Posterior vena cava (tissue), 2 donors: Measurements from ENCODE around the gene CISH. TPM values are rescaled to one million over a fixed set of nuclear protein-coding genes. Genes with fewer than 3 reads are reported as not detected.

Source experiments
- DNase-seq: peaks from one replicate; pipeline ENCODE4 v3.0.0-alpha.2; 2020; ENCODE audit warnings: low spot score
- intact Hi-C, 2 donors: fragments of 100-400 bp; cut with DNase I; formaldehyde crosslinking; loops; one replicate each; pipeline versions ENCODE4 v1.14.1 to v1.14.2; 2022 to 2023
- total RNA-seq, 2 donors: library from RNA; stranded (reverse); fragmentation: NEBNext Ultra II Directional; extraction: Animal tissue kit (Norgen Biotek cat#: 25700); gene quantifications; one replicate each; pipeline ENCODE4 v1.2.1, GENCODE V29; 2021
- donor health status: DM: yes; HTN: yes; CAD: no.
- donor health status: DM: yes; HTN: yes; CAD: no.

The CISH gene
- total RNA-seq, 2 donors from 2014 or later = 8.6 to 12.5 TPM

- no peak for DNase-seq
- intact Hi-C loops = no loop called here
These were observed 7.4 kb downstream of the CISH start for GRCh38 chr3:50604110-50604621.

- DNase-seq = no peak
- intact Hi-C loops = no loop called here
These were observed 8.1 kb downstream of the CISH start for GRCh38 chr3:50603261-50604109.

DNA sequence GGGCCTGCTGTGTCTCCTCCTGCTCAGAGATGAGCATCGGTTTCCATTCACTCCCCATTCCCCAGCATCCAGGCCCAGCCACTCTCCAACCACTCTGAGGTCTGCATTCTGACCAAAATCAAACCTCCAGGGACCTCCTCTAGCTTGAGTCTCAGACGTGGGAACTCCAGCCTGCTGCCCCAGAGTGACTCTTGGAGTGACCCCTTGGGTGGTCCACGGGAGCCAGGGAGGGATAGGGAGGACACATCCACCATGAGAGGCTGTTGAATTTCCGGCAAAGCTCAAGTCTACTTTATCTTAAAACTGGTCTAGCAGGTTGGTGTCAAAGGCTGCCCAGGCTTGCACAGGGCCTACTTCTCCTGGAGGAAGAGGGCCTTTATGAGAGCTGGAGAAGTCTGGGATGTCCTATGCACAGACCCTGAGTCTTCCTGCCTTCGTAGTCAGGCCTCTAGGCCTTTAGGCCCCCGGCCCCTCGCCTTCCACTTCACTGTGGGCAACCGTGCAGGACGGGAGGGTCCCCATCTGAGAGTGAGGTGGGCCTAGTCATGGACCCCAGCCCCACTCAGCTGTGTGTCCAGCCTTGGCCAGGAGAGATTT lies 8.9 kb downstream of the CISH start:
- intact Hi-C loops = no loop called here
- DNase-seq = no peak

DNA sequence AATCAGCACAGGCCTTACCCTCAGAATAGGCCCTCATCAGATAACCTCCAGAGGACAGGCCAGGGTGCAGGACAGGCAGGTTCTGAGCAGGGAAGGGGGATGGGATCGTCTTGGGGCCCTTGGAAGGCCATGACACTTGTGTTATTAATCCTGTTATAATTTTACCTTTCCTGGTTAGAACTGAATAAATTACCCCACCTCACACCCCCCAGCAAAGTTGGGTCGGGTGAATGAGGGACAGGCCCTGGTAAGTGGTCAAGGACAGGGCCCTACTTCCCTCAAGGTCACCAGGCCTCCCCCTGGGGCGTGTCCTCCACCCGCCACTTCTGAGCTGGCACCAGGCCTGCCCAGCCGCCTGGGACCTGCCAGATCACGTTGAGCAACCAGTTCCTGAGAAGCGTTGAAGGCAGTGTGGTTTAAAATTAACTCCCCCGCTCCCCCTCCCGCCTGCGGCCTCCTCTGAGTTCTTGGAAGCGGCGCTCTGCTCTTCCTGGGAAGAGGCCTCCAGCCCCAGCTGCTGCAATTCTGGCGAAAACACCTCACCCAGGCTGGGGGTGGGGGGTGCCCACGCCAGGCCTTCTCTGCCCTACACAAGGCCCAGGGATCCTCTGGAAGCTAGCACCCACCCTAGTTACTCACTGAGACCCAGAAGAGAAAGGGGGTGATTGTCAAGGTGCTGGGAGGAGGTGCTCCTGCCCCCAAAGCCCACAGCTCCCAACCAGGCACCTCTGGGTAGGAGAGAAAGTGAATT lies 10.6 kb downstream of the CISH start:
- DNase-seq = peak; percentile 98
- intact Hi-C loops = no loop called here

- intact Hi-C loops = no loop called here
- DNase-seq = no peak
These were observed 11.3 kb downstream of the CISH start for GRCh38 chr3:50600141-50600753.

- intact Hi-C loops = no loop called here
- DNase-seq = no peak
These were observed 11.9 kb downstream of the CISH start for GRCh38 chr3:50599716-50600118.

GRCh38 chr3:50599115-50599715 lies 12.4 kb downstream of the CISH start:
- no peak for DNase-seq
- intact Hi-C loops = no loop called here

GRCh38 chr3:50594253-50594785 lies 17.3 kb downstream of the CISH start:
- intact Hi-C loops = no loop called here

GRCh38 chr3:50592568-50592967 lies 19.0 kb downstream of the CISH start:
- no peak for DNase-seq
- intact Hi-C loops = no loop called here

More at GRCh38 chr3:50594253-50594785, 17.3 kb downstream of the CISH start:
- DNase-seq = no peak

- intact Hi-C loops = no loop called here
These were observed 20.3 kb downstream of the CISH start for GRCh38 chr3:50591196-50591741.

DNA sequence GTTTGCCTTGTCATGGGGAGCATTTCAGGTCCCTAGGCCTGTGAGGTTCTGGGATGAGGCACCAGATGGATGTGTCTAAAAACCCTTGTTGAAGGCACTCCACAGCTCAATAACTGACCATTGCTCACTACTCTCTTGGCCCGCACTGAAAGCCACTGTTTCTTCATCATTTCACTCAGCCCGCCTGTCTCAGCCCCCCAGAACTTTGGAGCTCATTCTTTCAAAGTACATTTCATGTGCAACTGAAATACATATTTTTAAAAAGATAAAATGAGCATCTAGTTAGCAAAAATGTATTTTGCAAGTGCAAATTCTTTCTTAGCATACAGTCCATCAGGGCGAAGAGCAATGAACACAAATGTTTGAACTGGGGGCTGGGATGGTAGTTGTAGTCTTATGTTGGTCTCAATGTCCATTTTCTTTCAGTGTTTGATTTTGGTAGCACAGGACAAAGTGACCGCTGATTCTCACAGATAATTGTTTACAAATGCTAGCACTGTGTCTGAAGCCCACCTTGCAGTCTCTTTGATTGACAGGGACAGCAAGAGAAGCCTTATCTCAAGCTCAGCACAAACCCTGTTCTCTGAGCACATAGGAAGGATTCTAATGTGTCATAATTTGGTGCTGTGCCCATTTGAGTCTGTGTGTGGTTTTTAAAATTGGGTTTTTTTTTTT lies 22.7 kb downstream of the CISH start:
- DNase-seq = no peak
- intact Hi-C loops = no loop called here

More at GRCh38 chr3:50591196-50591741, 20.3 kb downstream of the CISH start:
- no peak for DNase-seq

DNA sequence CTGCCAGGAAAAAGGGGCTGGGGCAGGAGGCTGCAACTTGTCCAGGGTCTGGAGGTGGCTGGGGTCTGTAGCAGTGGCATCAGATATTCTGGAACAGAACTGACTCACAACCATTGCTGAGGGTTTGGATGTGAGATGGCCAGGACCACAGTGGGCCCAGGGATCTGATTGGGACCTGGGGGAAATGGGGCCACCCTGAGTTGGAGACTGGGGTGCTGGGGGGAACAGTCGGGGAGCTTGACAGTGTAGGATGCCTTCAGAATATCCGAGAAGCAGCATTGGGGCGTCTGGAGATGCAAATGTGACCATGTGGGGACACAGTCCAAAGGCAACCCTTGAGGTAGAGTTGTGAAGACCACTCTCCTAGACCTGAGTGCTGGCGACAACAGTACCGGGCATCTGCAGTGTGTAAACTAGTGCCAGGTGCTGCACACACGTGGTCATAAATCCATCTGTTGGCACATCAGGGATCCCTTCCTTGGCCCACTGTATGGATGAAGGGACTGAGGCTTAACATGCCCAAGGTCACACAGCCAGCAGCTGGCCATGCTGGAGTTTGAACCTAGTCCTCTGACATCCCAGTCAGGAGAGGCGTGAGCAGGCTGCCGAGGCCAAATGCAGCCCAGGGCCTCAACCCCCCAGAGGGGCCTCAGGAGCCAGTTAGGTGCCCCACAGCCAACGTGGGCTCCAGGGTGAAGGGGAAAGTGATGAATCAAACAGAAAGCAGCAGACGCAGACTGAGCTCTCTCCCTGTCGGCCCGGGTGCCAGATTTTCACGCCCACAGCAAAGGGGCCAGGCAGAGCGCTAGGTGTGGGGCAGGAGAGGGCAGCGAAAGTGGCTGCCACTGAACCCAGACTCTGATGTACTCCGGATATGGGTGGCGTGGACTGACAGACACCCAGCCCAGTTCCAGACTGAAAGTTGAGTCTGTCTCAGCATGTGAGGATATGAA lies 23.5 kb downstream of the CISH start:
- intact Hi-C loops = no loop called here
- no peak for DNase-seq

GRCh38 chr3:50587373-50587772 lies 24.2 kb downstream of the CISH start:
- DNase-seq = no peak
- intact Hi-C loops = no loop called here

DNA sequence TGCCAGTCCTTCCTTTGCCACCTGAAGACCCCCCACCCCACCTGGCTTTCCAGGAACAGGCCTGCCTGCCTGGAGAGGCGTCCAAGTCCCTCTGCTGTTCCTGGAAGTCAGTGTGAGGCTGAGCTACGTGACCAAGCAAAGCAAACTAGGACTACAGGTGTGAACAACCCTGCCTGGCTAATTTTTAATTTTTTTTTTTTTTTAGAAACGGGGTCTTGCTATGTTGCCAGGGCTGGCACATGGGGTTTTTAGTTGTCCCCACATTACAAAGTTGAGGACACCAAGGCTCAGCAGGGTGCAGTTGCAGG lies 24.9 kb downstream of the CISH start:
- intact Hi-C loops = no loop called here
- DNase-seq = no peak

GRCh38 chr3:50585919-50586762 lies 25.4 kb downstream of the CISH start:
- intact Hi-C loops = no loop called here
- no peak for DNase-seq

- DNase-seq = no peak
- intact Hi-C loops = no loop called here
These were observed 27.2 kb downstream of the CISH start for GRCh38 chr3:50584391-50584790.
